ENCODE data around the gene NUP153. TPM values are rescaled to one million over a fixed set of nuclear protein-coding genes. Genes with fewer than 3 reads are reported as not detected.

Gene NUP153
- total RNA-seq, 1 donor: 32.6 TPM

- DNase-seq (ENCODE audit: low read depth in 2 of 3, low spot score in 2 of 3): no peak
These were observed 34.5 kb downstream of the NUP153 start for GRCh38 chr6:17672064-17672718.

DNA sequence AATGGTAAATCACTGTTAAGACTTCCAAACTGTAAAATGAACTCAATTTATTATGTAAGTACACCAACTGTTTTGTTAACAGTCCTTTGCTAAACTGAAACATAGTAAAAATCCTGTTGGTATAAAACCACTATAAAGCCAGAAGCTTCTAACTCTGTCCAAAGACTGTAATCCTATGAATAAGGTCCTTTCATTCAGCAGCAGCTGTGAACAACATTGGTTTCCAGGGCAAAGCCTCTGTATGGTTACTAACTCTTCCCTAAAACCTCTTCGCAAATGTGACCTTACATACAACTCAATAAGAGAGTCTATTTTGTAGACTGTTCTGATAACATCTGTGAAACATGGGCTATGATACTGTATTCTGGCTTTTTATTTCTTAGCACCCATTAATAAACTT lies 40.1 kb downstream of the NUP153 start:
- DNase-seq (ENCODE audit: low read depth in 2 of 3, low spot score in 2 of 3): no peak

DNA sequence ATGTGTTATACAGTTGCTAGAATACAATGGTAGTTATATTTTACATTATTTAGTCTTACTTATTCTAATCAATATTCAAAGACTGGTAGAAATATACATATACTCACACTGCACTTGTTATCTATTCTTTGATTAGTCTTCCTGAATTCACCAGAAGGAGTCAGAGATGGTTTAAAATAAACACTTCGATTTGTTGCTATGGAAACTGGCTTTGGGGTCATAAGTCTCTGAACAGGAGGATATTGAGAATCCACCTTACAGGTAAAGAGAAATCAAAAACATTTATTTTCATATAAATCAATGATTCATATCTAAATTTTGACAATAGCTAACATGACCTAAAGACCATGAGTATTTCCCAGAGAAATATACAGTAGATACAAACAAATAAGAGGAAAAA lies 41.6 kb downstream of the NUP153 start:
- DNase-seq (ENCODE audit: low read depth in 2 of 3, low spot score in 2 of 3): no peak

- DNase-seq (ENCODE audit: low read depth in 2 of 3, low spot score in 2 of 3): peak in 2 of 3 donors; percentile 16 to 30
These were observed 43.5 kb downstream of the NUP153 start for GRCh38 chr6:17663226-17663625.

- DNase-seq (ENCODE audit: low read depth in 2 of 3, low spot score in 2 of 3): peak in 1 of 3 donors; percentile 19
These were observed 44.1 kb downstream of the NUP153 start for GRCh38 chr6:17662585-17662984.

GRCh38 chr6:17656644-17657043 lies 50.1 kb downstream of the NUP153 start:
- no peak for DNase-seq (ENCODE audit: low read depth in 2 of 3, low spot score in 2 of 3)

DNA sequence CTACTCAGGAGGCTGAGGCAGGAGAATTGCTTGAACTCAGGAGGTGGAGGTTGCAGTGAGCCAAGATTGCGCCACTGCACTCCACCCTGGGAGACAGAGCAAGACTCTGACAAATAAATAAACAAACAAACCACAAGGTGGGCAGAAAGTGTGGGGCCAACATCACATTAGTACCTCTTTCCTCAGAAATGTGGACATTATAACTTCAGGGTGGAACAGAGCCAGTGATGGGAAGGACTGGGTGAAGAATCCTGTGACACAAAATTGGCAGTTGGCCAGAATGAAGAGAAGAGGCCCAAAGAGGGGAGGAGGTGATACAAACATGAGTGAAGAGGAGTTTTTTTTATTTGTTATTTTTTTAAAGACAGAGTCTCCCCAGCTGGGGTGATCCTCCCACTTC lies 50.6 kb downstream of the NUP153 start:
- peak in 1 of 3 donors; percentile 10 for DNase-seq (ENCODE audit: low read depth in 2 of 3, low spot score in 2 of 3)

DNA sequence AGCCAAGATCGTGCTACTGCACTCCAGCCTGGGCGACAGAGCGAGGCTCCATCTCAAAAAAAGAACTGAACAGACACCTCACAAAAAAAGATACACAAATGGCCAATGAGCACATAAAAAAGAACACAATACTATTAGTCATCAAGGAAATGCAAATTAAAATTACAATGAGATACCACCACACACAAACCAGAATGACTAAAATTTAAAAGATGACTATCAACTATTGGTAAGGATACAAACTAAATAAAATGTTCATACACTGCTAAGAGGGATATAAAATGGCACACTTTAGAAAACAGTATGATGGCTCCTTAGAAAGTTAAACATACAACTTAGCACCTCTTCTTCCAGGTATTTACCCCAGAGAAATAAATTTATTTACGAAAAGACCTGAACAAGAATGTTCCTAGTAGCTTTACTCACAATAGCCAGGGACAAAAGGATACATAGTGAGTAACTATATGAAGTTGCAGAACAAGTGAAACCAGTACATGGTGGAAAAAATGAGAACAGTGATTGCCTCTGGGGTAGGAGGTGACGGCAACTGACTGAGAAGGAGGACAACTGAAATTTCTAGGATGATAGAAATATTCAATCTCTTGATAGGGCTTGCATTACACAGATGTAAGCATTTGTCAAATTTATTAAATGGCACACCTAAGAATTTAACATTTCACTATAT lies 53.4 kb downstream of the NUP153 start:
- no peak for DNase-seq (ENCODE audit: low read depth in 2 of 3, low spot score in 2 of 3)

DNA sequence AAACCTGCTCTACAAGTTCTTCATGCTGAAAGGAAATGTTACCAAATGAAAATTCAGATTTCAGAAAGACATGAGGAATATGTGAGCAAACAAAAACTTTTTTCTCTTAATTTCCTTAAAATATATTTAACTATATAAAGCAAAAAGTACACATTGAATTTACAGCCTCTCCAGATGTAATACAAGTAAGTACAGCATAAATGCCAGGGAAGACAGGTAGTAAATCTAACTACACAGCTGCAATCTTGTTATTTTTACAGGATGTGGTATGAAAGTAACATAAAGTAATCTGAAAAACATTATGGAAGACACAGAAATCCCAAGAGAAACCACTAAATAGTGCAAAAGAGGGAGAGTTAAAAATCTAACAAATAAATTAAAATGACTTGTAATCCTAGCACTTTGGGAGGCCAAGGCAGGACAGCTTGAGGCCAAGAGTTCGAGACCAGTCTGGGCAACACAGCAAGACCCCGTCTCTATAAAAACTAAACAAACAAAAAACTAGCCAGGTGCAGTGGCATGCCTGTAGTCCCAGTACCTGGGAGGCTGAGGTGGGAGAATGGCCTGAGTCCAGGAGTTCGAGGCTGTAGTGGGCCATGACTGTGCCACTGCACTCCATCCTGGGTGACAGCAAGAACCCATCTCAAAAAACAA lies 55.9 kb downstream of the NUP153 start:
- DNase-seq (ENCODE audit: low read depth in 2 of 3, low spot score in 2 of 3): peak in 1 of 3 donors; percentile 29

DNA sequence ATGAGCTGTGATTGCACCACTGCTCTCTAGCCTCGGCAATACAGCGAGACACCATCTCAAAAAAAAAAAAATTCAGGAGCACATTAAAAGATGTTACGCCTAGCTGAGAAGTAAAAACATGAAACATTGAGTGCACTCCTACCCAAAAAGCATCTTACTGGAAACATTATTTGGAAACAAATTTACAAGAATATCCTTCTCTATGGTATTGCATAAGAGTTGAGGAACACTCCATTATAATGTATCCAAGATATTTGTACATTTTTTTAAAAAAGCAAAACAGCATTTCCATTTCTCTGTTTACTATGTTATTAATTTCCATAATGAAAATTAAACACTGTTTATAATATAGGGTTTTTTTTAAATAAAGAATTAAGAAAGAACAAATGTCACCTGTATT lies 58.0 kb downstream of the NUP153 start:
- DNase-seq (ENCODE audit: low read depth in 2 of 3, low spot score in 2 of 3): no peak

DNA sequence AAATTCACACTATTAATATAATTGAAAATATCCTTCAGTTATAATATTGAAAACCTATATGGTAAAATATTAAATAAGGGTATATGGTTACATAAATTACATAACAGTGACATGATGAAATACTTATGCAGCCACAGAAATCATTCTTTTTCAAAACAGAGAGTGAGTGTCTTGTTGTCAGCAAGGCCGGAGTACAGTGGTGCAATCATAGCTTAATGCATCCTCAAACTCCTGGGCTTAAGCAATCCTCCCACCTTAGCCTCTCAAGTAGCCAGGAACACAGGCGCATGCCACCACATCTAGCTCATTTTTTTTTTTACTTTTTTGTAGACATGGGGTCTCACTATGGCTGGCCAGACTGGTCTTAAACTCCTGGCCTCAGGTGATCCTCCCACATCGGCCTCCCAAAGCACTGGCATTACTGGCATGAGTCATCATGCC lies 66.2 kb downstream of the NUP153 start:
- no peak for DNase-seq (ENCODE audit: low read depth in 2 of 3, low spot score in 2 of 3)

- DNase-seq (ENCODE audit: low read depth in 2 of 3, low spot score in 2 of 3): no peak
These were observed 68.5 kb downstream of the NUP153 start for GRCh38 chr6:17638212-17638715.

DNA sequence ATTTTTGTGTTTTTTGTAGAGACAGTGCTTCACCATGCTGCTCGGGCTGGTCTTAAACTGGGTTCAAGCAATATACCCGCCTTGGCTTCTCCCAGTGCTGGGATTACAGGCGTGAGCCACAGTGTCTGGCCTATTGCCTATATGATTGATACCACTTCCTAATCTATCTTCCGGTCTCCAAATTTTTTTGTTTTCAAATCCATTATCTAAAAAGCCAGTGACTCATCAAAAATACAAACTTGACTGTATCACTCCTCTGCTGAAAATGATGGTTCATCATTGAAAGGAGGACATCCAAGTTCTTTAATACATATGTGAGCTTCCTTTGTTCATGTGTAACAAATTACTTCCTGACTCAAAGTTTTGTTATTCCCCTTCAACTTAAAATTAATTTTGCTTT lies 71.2 kb downstream of the NUP153 start:
- no peak for DNase-seq (ENCODE audit: low read depth in 2 of 3, low spot score in 2 of 3)

- DNase-seq (ENCODE audit: low read depth in 2 of 3, low spot score in 2 of 3): peak in 2 of 3 donors; percentile 1 to 24
These were observed 73.1 kb downstream of the NUP153 start for GRCh38 chr6:17633465-17634188.

DNA sequence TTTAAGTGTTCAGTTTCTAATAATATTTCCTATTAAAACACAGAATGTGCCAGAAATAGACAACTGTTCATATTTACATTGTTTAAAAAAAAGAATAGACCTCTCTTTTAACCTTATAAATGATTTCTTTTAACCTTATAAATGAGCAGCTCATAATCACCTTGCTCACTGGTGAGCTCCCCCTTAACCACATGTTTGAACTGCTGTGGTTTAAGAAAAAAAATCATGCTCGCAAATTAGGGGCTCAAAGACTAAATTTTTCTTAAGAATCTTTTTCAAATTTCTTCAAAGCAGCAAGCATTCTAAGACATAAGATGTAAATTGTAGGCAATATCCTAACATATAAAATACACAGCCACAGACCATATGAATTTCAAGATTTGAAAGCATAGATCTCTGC lies 73.8 kb downstream of the NUP153 start:
- DNase-seq (ENCODE audit: low read depth in 2 of 3, low spot score in 2 of 3): no peak

DNA sequence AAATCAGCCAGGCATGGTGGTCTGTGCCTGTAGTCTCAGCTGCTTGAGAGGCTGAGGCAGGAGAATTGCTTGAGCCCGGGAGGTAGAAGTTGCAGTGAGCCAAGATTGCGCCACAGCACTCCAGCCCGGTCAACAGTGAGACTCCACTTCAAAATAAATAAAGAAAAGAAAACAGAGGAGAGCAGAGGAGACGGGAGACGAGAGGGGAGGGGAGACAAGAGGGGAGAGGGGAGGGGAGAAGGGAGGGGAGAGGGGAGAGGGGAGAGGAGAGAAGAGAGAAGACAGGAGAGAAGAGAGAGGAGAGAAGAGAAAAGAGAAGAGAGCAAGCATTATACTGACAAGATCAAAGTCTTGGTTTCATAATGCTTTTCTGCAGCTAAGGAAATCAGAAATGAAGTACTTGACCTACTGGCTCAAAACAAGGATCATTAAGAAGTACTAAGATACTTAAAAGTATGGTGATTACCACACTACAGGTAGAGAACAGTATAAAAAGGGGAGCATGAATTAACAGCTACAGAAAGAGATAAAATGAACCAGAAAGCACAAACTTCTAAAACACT lies 76.1 kb downstream of the NUP153 start:
- DNase-seq (ENCODE audit: low read depth in 2 of 3, low spot score in 2 of 3): no peak

DNA sequence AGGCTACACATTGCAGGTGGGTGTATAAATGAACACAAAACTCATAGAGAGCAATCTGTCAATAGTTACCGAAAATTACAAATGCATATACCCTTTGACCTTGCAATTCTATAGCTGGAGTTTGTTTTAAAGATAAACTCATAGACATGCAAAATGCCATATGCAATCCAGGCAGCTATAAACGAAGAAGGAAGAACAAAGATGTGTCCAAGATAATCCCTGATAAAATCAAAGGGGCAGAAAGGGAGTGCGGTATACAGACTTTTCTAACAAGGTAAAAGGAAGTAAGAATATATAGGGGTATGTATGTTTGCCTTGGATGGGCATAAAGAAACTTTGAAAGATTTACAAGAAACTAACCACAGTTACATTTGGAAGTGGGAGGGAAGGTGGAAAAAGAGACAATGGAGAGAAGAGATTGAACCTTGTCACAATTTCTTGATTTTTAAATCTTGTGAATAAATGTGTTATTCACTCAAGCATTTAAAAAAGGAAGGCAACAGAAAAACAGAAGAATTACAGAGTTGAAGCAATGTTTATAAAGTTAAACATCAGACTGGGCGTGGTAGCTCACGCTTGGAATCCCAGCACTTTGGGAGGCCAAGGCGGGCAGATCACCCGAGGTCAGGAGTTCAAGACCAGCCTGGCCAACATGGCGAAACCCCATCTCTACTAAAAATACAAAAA lies 76.8 kb downstream of the NUP153 start:
- DNase-seq (ENCODE audit: low read depth in 2 of 3, low spot score in 2 of 3): no peak

- DNase-seq (ENCODE audit: low read depth in 2 of 3, low spot score in 2 of 3): no peak
These were observed 77.9 kb downstream of the NUP153 start for GRCh38 chr6:17628873-17629272.

- no peak for DNase-seq (ENCODE audit: low read depth in 2 of 3, low spot score in 2 of 3)
These were observed 82.3 kb downstream of the NUP153 start for GRCh38 chr6:17624396-17624795.

DNA sequence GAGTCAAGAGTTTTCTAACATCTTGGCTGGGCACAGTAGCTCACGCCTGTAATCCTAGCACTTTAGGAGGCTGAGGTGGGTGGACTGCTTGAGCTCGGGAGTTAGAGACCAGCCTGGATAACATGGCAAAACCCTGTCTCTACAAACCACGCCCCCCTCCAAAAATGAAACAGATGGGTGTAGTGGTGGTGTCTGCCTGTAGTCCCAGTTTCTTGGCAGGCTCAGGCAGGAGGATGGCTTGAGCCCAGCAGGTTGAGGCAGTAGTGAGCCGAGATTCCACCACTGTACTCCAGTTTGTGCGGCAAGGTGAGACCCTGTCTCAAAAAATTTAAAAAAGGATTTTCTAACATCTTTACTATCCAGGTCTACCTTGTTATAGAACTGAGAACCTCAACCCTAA lies 84.6 kb downstream of the NUP153 start:
- no peak for DNase-seq (ENCODE audit: low read depth in 2 of 3, low spot score in 2 of 3)

All from hematopoietic multipotent progenitor cell (in vitro differentiated cells).